Mesodermal cell (in vitro differentiated cells): ENCODE data around the gene FMO5.
"Not testable (repeated sequence)": the region's sequence is repeated elsewhere in the genome, so short reads cannot be mapped to it uniquely, and the experiment has no call there.

Experiments used
- H3K27ac ChIP-seq: 2 replicates; pipeline ENCODE4 v1.7.0; 2013; ENCODE audit warnings: mild to moderate bottlenecking, low read depth, low read length, moderate library complexity; ENCODE audit not compliant: severe bottlenecking
- H3K36me3 ChIP-seq: 2 replicates; pipeline ENCODE4 v1.7.1; 2013; ENCODE audit warnings: mild to moderate bottlenecking, low read length, moderate library complexity; ENCODE audit not compliant: control insufficient read depth, insufficient read depth
- H3K4me1 ChIP-seq: one replicate; pipeline ENCODE4 v1.7.1; 2013; ENCODE audit warnings: mild to moderate bottlenecking, low read length; ENCODE audit not compliant: insufficient read depth, control insufficient read depth, poor library complexity, severe bottlenecking
- H3K4me3 ChIP-seq: 2 replicates; pipeline ENCODE4 v1.7.0; 2013; ENCODE audit warnings: low read length, control low read depth, mild to moderate bottlenecking; ENCODE audit not compliant: insufficient read depth, poor library complexity, severe bottlenecking; ENCODE audit errors: extremely low read depth
- H3K9me3 ChIP-seq: 2 replicates; pipeline ENCODE4 v1.7.1; 2013; ENCODE audit warnings: mild to moderate bottlenecking, low read length, moderate library complexity; ENCODE audit not compliant: control insufficient read depth
- WGBS, 2 experiments: methylation state at CpG; one replicate each; pipeline ENCODE4 v1.1.5; 2013; ENCODE audit warnings: missing lambda C conversion rate in 2 of 2; ENCODE audit not compliant: insufficient coverage in 2 of 2; 5-methylcytosine and 5-hydroxymethylcytosine counted together

Gene FMO5

GRCh38 chr1:147169840-147170674, 55.1 kb downstream of the FMO5 start:
- 90 to 94% methylated on average over 2 of the region's 6 CpGs for WGBS, 2 experiments
- Histone ChIP-seq H3K36me3 (peaks cover 20% of the 10 kb centered on the region), H3K4me1 (peaks cover 23% of the 10 kb centered on the region), H3K9me3 (no peaks in the 10 kb centered on the region), H3K27ac (no peak overlapping the region), H3K4me3 (peak overlapping the region; percentile 86)

GRCh38 chr1:147169171-147169570, 56.0 kb downstream of the FMO5 start:
- H3K27ac ChIP-seq = no peak overlapping the region

GRCh38 chr1:147168626-147169058, 56.5 kb downstream of the FMO5 start:
- no peak overlapping the region for H3K27ac ChIP-seq
- H3K4me3 ChIP-seq = no peak overlapping the region
- H3K9me3 ChIP-seq = no peaks in the 10 kb centered on the region
- 80% methylated on average over 2 of the region's 2 CpGs; no CpG with 5 or more reads in 1 of the 2 experiments for WGBS, 2 experiments
- H3K36me3 ChIP-seq = peaks cover 23% of the 10 kb centered on the region
- H3K4me1 ChIP-seq = peaks cover 23% of the 10 kb centered on the region

More at GRCh38 chr1:147169171-147169570, 56.0 kb downstream of the FMO5 start:
- no peak overlapping the region for H3K4me3 ChIP-seq
- H3K36me3 ChIP-seq = peaks cover 23% of the 10 kb centered on the region
- WGBS, 2 experiments = 80% methylated on average over 1 of the region's 3 CpGs; no CpG with 5 or more reads in 1 of the 2 experiments
- H3K9me3 ChIP-seq = no peaks in the 10 kb centered on the region
- H3K4me1 ChIP-seq = peaks cover 23% of the 10 kb centered on the region

- peak overlapping the region; percentile 70 for H3K27ac ChIP-seq
- WGBS, 2 experiments = 100% methylated on average over 1 of the region's 1 CpG; no CpG with 5 or more reads in 1 of the 2 experiments
- peaks cover 26% of the 10 kb centered on the region for H3K36me3 ChIP-seq
- H3K4me1 ChIP-seq = peaks cover 23% of the 10 kb centered on the region
- no peaks in the 10 kb centered on the region for H3K9me3 ChIP-seq
- H3K4me3 ChIP-seq = no peak overlapping the region
These were observed 57.8 kb downstream of the FMO5 start for GRCh38 chr1:147167365-147167764.

GRCh38 chr1:147163019-147163418, 62.1 kb downstream of the FMO5 start:
- Histone ChIP-seq H3K4me1 (peaks cover 12% of the 10 kb centered on the region), H3K9me3 (no peaks in the 10 kb centered on the region), H3K4me3 (no peak overlapping the region), H3K36me3 (peaks cover 68% of the 10 kb centered on the region), H3K27ac (no peak overlapping the region)
- 100% methylated on average over 1 of the region's 1 CpG for WGBS, 2 experiments

GRCh38 chr1:147162093-147162492, 63.0 kb downstream of the FMO5 start:
- Histone ChIP-seq H3K4me3 (no peak overlapping the region), H3K9me3 (no peaks in the 10 kb centered on the region), H3K36me3 (peaks cover 77% of the 10 kb centered on the region), H3K4me1 (peaks cover 3% of the 10 kb centered on the region), H3K27ac (no peak overlapping the region)

GRCh38 chr1:147157116-147157515, 68.0 kb downstream of the FMO5 start:
- WGBS, 2 experiments = 100% methylated on average over 1 of the region's 2 CpGs; no CpG with 5 or more reads in 1 of the 2 experiments
- peaks cover 74% of the 10 kb centered on the region for H3K36me3 ChIP-seq
- H3K27ac ChIP-seq, H3K4me1 ChIP-seq, H3K4me3 ChIP-seq, H3K9me3 ChIP-seq: not testable (repeated sequence)

GRCh38 chr1:147156642-147157041, 68.5 kb downstream of the FMO5 start:
- WGBS, 2 experiments = 89 to 94% methylated on average over 3 of the region's 3 CpGs
- H3K36me3 ChIP-seq = peaks cover 70% of the 10 kb centered on the region
- H3K4me1 ChIP-seq = no peaks in the 10 kb centered on the region
- no peaks in the 10 kb centered on the region for H3K9me3 ChIP-seq
- no peak overlapping the region for H3K27ac ChIP-seq
- no peak overlapping the region for H3K4me3 ChIP-seq

GRCh38 chr1:147152772-147153171, 72.4 kb downstream of the FMO5 start:
- no peak overlapping the region for H3K4me3 ChIP-seq
- H3K27ac ChIP-seq = no peak overlapping the region
- no peaks in the 10 kb centered on the region for H3K9me3 ChIP-seq
- peaks cover 32% of the 10 kb centered on the region for H3K36me3 ChIP-seq
- 90 to 91% methylated on average over 3 of the region's 3 CpGs for WGBS, 2 experiments
- no peaks in the 10 kb centered on the region for H3K4me1 ChIP-seq

GRCh38 chr1:147151244-147151643, 73.9 kb downstream of the FMO5 start:
- Histone ChIP-seq H3K36me3 (peaks cover 17% of the 10 kb centered on the region), H3K4me3 (no peak overlapping the region), H3K27ac (no peak overlapping the region), H3K4me1 (no peaks in the 10 kb centered on the region), H3K9me3 (no peaks in the 10 kb centered on the region)
- 50 to 100% methylated on average over 1 of the region's 1 CpG for WGBS, 2 experiments

- H3K4me3 ChIP-seq = no peak overlapping the region
- H3K4me1 ChIP-seq = no peaks in the 10 kb centered on the region
- H3K27ac ChIP-seq = no peak overlapping the region
- no peaks in the 10 kb centered on the region for H3K9me3 ChIP-seq
- no peaks in the 10 kb centered on the region for H3K36me3 ChIP-seq
- 100% methylated on average over 1 of the region's 2 CpGs; no CpG with 5 or more reads in 1 of the 2 experiments for WGBS, 2 experiments
These were observed 82.3 kb downstream of the FMO5 start for GRCh38 chr1:147142886-147143285.
